Skeletal muscle satellite cell (primary cell): Measurements from ENCODE around the gene RHO.
"Not testable (repeated sequence)": the region's sequence is repeated elsewhere in the genome, so short reads cannot be mapped to it uniquely, and the experiment has no call there.

ENCODE experiments used
- H3K27me3 ChIP-seq: 2 replicates; pipeline ENCODE4 v1.7.0; 2013; ENCODE audit warnings: low read length; ENCODE audit not compliant: control insufficient read depth, insufficient read depth
- H3K36me3 ChIP-seq: 2 replicates; pipeline ENCODE4 v1.7.0; 2013; ENCODE audit warnings: mild to moderate bottlenecking, control low read depth, low read length; ENCODE audit not compliant: insufficient read depth
- H3K4me1 ChIP-seq: 2 replicates; pipeline ENCODE4 v1.7.0; 2013; ENCODE audit warnings: low read length; ENCODE audit not compliant: control insufficient read depth, insufficient read depth
- H3K4me2 ChIP-seq: 2 replicates; pipeline ENCODE4 v1.7.0; 2013; ENCODE audit warnings: mild to moderate bottlenecking, low read length
- H3K4me3 ChIP-seq: 2 replicates; pipeline ENCODE4 v1.7.0; 2013; ENCODE audit warnings: low read length
- H3K9ac ChIP-seq: 2 replicates; pipeline ENCODE4 v1.7.0; 2013; ENCODE audit warnings: mild to moderate bottlenecking, low read depth, low read length, moderate library complexity
- H3K9me3 ChIP-seq: replicated peaks from 2 replicates; pipeline ENCODE4 v1.7.0; 2013; ENCODE audit warnings: mild to moderate bottlenecking, control low read depth, low read length

RHO gene

DNA sequence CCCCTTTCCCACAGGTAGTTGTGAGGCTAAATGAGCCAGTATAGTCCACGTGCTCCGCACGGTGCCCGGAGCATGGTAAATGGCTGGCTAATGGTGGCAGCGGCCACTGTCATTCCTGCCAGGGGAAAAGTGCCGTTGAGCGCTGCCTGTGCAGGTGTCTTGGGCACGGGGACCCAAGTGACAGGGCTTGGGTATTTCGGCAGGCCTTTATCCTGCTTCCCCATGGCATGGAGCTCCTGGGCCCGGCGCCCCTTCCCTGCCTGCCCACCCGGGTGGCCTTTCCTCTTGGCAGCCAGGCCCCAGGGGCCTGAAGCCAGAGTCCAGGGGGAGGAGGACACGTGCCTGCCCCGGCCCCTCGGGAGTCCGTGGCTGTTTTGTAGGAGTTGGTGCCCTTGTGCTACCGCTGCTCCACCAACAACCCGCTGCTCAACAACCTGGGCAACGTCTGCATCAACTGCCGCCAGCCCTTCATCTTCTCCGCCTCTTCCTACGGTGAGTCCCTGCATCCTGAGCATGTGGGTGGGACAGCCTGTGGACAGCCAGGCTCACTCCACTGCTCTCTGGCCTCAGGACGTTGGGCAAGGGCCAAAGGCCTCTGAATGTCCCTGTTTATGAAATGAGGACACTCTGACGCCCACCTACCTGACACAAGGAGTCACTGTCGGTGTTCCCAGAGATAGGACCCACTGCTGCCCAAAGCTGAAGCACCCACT, 13.2 kb upstream of the RHO start:
- H3K27me3 ChIP-seq, result not testable (repeated sequence)

DNA sequence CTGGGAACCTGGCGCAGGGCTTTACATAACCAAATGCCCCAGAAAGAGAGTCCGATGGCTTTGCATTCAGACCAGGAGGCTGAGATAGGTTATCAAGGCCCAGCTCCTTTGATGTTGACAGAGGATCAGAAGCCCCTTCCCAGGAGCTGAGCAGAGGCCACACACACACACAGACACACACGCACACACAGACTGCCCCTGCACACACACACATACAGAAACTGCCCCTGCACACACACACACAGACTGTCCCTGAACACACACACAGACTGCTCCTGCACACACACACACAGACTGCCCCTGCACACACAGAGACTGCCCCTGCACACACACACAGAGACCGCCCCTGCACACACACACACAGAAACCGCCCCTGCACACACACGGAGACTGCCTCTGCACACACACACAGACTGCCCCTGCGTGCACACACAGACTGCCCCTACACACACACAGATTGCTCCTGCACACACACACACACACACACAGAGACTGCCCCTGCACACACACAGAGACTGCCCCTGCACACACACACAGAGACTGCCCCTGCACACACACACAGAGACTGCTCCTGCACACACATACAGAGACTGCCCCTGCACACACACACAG, 12.5 kb upstream of the RHO start:
- not testable (repeated sequence) for H3K4me2 ChIP-seq, H3K36me3 ChIP-seq

More for the DNA sequence above, 13.2 kb upstream of the RHO start:
- not testable (repeated sequence) for H3K9ac ChIP-seq, H3K4me3 ChIP-seq, H3K4me2 ChIP-seq, H3K36me3 ChIP-seq, H3K9me3 ChIP-seq, H3K4me1 ChIP-seq

DNA sequence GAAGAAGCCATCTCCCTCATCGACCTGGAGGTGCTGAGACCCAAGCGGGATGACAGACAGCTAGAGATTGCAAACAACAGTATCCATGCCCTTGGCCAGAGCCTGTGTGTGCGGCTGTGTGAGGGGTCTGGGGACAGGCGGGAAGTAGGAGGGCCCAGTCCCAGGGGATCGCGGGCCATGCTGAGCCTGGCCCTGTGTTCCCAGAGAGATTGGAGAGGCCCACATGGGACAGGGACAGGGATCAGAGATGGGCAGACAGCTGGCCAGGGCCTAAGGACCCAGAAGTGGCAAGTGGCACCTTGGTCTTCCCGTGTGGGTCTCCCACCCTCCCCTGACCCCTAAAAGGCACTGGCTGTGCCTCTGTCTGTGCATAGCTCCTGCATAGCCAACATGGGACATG, 10.9 kb upstream of the RHO start:
- Histone ChIP-seq H3K4me2 (no peak overlapping the region), H3K27me3 (no peaks in the 10 kb centered on the region), H3K4me1 (no peaks in the 10 kb centered on the region), H3K9ac (no peak overlapping the region), H3K9me3 (no peaks in the 10 kb centered on the region), H3K36me3 (no peaks in the 10 kb centered on the region), H3K4me3 (no peak overlapping the region)

More for the DNA sequence above, 12.5 kb upstream of the RHO start:
- not testable (repeated sequence) for H3K27me3 ChIP-seq, H3K4me1 ChIP-seq, H3K9me3 ChIP-seq, H3K9ac ChIP-seq, H3K4me3 ChIP-seq

DNA sequence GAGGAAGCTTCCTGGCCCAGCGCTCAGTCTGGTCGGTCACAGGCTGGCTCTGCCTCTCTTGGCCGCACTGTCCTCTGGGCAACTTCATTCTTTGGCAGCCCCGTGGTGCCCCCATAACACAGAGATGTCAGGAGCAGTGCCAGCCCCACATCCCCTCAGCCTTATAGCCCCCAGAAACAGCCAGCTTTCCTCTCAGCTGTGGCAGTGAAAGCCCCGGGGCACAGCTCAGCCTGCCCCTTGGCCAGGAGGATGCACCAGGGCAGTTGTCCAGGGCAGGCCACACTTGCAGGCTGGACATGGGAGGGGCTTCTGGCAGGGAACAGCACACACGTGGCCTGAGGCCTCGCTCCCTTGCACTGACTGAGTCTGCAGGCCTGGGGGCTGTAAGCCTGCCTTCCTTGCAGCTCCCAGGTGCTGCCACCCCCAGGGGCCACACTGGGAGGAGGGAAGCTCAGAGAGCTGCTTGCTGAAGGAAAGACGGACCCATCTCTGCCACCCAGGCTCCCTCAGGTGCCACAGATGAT, 10.3 kb upstream of the RHO start:
- Histone ChIP-seq H3K4me1 (no peaks in the 10 kb centered on the region), H3K27me3 (no peaks in the 10 kb centered on the region), H3K4me3 (no peak overlapping the region), H3K9me3 (no peaks in the 10 kb centered on the region), H3K9ac (no peak overlapping the region), H3K4me2 (no peak overlapping the region), H3K36me3 (no peaks in the 10 kb centered on the region)

DNA sequence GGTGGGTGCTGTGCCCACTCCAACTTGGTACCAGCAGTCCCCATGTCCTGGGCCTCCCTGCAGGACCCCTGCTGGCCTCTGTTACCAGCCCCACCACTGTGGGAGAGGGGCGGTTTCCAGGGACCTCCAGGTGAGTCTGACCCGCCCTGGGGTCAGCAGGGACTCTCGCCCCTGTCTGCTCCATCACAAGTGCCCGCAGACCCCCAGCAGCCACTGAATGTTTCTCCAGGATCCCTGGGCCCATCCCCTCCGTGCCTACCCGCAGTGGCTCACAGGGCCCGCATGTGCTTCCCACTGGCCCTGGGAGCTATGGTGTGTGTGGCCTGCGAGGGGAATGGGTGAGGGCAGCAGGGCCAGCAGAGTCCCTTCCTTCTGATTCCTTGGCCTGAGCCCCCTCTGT, 9.9 kb upstream of the RHO start:
- Histone ChIP-seq H3K9me3 (no peaks in the 10 kb centered on the region), H3K36me3 (no peaks in the 10 kb centered on the region), H3K4me3 (no peak overlapping the region), H3K27me3 (no peaks in the 10 kb centered on the region), H3K9ac (no peak overlapping the region), H3K4me1 (no peaks in the 10 kb centered on the region), H3K4me2 (no peak overlapping the region)

DNA sequence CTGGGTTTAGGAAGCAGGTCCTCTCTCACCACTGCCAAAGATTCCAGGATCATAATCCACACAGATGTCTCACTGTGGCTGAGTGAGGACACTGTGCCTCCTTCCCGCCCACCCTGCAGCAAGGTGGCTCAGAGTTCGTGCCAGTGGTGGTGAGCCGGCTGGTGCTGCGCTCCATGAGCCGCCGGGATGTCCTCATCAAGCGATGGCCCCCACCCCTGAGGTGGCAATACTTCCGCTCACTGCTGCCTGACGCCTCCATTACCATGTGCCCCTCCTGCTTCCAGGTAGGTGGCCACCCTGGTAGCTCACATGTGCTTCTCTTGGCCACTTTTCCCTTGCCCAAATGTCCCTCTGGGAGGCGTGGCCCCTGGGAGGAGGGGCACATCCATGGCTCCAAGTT, 9.0 kb upstream of the RHO start:
- H3K4me3 ChIP-seq, result no peak overlapping the region
- H3K9me3 ChIP-seq, result no peaks in the 10 kb centered on the region
- no peak overlapping the region for H3K9ac ChIP-seq
- H3K27me3 ChIP-seq, result no peaks in the 10 kb centered on the region
- no peak overlapping the region for H3K4me2 ChIP-seq
- no peaks in the 10 kb centered on the region for H3K4me1 ChIP-seq
- no peaks in the 10 kb centered on the region for H3K36me3 ChIP-seq

DNA sequence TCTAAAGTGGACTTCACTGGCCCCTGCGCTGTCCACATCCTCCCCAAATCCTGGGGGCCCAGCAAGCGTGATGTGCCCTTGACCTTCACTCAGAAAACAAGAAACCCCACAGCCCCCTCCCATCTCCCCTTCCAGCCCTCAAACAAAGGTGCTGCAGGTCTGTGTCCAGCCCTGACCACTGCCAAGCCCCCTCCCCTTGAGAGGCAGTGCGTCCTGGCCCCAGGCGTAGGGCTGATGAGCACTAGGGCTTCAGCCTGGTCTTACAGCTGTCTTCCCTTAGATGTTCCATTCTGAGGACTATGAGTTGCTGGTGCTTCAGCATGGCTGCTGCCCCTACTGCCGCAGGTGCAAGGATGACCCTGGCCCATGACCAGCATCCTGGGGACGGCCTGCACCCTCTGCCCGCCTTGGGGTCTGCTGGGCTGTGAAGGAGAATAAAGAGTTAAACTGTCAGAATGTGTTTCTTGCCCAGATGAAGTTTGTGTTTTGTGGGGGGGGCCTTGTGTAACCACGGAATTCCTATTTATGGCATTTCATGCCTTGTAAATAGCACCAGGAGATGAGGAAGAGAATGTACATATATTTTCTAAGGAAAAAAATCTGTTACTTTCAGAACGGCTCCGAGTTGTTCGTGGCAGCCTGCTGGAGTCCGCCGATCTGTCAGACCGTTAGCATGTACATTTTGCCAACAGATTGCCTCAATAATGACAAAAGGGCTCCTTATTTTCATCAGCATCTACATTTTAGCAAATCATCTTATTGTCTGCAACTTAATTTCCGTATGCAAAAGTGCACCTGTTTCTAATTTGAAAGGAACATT, 8.3 kb upstream of the RHO start:
- no peak overlapping the region for H3K4me3 ChIP-seq
- no peaks in the 10 kb centered on the region for H3K4me1 ChIP-seq
- no peak overlapping the region for H3K4me2 ChIP-seq
- no peak overlapping the region for H3K9ac ChIP-seq
- no peaks in the 10 kb centered on the region for H3K36me3 ChIP-seq
- no peaks in the 10 kb centered on the region for H3K27me3 ChIP-seq
- no peaks in the 10 kb centered on the region for H3K9me3 ChIP-seq

DNA sequence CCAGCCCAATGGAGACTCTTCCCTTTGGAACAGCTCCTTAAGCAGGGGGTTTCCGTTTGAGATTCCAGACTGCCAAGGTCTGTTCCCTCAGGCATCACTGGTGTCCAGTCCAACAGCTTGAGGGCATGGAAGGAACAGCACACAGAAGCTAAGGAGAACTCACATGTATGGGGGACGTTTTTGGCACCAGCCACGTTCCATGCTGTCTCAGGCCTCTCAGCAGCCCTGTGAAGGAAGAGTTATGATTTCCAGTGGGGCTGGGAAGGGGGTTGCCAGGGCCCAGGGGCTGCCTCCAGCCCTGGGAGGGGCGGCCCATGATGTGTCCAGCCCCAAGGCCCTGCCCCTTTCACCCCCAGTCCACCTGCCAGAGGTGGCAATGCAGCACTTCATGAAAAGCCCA, 7.5 kb upstream of the RHO start:
- no peaks in the 10 kb centered on the region for H3K4me1 ChIP-seq
- H3K9ac ChIP-seq, result no peak overlapping the region
- H3K4me2 ChIP-seq, result no peak overlapping the region
- no peaks in the 10 kb centered on the region for H3K9me3 ChIP-seq
- H3K4me3 ChIP-seq, result no peak overlapping the region
- H3K27me3 ChIP-seq, result no peaks in the 10 kb centered on the region
- no peaks in the 10 kb centered on the region for H3K36me3 ChIP-seq

DNA sequence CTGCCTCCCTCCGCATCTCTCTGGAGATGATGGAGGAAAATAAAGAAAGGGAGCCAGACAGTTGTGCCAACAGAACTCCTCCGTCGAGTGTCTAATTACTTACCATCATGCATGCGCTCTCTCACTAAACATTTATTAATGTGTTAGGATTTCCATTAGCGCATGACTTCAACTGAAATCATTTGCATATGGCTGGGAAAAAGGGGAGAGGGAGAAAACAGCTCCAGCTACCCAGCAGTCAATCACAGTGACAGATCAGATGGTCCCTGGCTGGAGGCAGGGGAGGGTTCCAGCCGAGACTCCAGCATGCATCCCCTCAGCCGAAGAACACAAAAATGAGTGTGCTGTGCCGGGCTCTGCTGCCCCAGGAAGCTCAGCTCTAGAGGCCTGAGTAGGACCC, 6.8 kb upstream of the RHO start:
- H3K4me2 ChIP-seq, result no peak overlapping the region
- H3K9me3 ChIP-seq, result no peaks in the 10 kb centered on the region
- H3K36me3 ChIP-seq, result no peaks in the 10 kb centered on the region
- no peaks in the 10 kb centered on the region for H3K27me3 ChIP-seq
- H3K4me1 ChIP-seq, result no peaks in the 10 kb centered on the region
- H3K4me3 ChIP-seq, result no peak overlapping the region
- no peak overlapping the region for H3K9ac ChIP-seq

DNA sequence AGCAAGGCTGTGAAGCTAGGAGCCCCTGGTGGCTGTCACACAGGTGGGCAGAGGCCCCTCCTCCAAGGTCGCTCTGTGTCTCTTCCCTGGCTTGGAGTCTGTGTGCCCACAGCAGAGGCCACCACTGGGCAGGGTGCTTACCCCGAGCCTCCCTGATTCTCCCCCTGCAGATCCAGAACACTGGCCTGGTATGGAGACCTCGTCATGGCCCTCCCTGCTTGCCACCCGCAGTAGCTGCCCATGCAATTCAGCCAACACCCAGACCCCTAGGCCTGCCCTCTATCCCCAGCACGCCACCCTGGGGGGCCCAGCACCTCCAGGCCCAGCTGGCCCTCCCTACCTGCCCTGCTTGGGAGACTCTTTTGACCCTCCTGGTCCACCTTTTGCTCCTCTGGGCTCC, 5.5 kb upstream of the RHO start:
- no peak overlapping the region for H3K4me3 ChIP-seq
- H3K27me3 ChIP-seq, result no peaks in the 10 kb centered on the region
- H3K9me3 ChIP-seq, result no peaks in the 10 kb centered on the region
- no peaks in the 10 kb centered on the region for H3K36me3 ChIP-seq
- H3K4me2 ChIP-seq, result no peak overlapping the region
- H3K4me1 ChIP-seq, result no peaks in the 10 kb centered on the region
- no peak overlapping the region for H3K9ac ChIP-seq

DNA sequence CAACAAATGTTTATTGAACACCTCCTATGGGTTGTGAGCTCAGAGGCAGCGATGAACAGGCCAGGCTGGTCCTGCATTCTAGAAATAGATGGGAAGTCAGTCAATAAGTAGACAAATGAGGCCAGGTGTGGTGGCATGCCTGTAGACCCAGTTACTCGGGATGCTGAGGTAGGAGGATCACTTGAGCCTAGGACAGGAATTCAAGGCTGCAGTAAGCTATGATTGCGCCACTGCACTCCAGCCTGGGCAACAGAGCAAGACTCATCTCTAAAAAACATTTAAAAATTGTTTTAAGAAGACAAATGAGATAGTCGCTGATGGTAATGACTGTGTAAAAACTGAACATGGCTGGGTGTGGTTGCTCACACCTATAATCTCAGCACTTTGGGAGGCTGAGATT, 4.4 kb upstream of the RHO start:
- H3K4me2 ChIP-seq, result no peak overlapping the region
- no peaks in the 10 kb centered on the region for H3K4me1 ChIP-seq
- H3K4me3 ChIP-seq, result no peak overlapping the region
- H3K27me3 ChIP-seq, result no peaks in the 10 kb centered on the region
- no peaks in the 10 kb centered on the region for H3K9me3 ChIP-seq
- H3K9ac ChIP-seq, result no peak overlapping the region
- H3K36me3 ChIP-seq, result no peaks in the 10 kb centered on the region
